HG03196 (cell line): ENCODE results near the gene TRERF1.

Experiments
- ATAC-seq: cut with Tn5 transposase; IDR thresholded peaks from one replicate; pipeline ENCODE4 v1.9.1; 2021; ENCODE audit not compliant: unreplicated experiment

The TRERF1 gene

GRCh38 chr6:42394881-42395620, 56.7 kb downstream of the TRERF1 start:
- no peak for ATAC-seq

DNA sequence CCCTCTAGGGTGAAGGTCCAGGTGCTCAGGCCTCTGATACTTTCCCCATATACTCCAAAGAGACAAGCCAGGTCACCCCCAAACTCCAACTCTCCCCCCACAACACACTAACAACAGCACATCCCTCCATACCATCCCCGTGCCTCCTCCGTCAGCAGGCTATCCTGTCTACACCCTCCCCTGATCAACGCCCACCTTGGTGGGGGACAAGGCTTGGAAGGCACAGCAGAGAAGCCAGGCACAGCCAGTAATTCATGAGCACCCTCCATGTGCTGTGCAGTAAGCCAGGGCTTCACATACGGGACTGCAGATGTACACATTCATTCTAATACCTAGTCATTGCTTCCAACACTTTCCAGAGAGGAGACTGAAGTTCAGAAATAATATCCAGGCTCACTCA, 57.6 kb downstream of the TRERF1 start:
- ATAC-seq: no peak

DNA sequence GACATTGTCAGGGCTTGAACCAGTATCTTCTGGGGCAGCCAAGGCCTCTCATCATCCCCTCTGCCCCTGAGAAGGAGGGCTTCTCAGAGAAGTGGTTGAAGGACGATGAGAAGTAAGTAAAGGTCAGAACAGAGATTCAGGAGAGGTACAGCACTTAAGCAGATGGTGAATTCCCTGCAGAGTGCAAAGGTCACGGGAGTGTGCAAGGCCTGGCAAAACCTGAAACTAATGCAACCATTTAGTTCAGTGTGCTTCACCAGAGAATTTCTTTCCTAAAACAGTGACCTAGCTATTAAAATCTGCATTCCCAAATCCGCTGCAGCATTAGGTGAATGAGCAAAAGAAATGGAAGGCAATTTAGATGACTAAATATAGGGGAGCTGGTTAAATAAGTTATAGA, 58.4 kb downstream of the TRERF1 start:
- no peak for ATAC-seq

DNA sequence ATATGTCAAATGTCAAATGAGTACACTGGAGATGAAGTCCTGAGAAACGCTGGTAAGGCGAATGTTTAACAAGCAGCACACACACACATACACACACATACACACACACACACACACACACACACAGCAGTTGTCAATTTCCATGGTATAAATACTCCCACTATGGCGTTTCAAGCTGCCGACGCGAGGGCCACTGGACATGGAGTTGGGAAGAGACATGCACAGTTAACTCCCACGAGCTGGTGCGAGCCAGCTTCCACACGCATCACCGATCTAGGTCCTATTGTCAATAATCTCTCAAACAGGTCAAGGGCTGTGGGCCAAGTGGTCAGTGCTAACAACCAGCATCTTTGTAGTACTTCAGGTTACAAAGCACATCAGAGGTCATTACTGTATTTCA, 58.9 kb downstream of the TRERF1 start:
- no peak for ATAC-seq

DNA sequence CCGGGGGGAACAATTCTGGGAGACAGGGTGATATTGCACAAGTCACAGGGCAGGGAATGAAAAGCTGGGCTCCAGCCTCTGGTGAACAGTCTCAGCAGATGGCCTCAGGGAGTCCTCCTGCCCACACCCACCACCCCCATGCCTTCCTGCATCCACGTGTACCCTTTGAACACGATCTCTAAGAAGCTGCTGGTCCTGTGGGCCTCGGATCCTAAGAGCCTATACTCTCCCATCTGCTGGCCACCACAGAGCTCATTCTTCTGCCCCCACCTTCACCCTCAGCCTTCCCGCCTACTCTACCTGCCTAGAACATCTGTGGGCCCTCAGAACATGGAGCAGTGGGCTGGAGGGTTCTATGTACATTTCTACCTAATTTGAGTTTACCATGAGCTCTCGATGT, 60.3 kb downstream of the TRERF1 start:
- ATAC-seq: no peak

DNA sequence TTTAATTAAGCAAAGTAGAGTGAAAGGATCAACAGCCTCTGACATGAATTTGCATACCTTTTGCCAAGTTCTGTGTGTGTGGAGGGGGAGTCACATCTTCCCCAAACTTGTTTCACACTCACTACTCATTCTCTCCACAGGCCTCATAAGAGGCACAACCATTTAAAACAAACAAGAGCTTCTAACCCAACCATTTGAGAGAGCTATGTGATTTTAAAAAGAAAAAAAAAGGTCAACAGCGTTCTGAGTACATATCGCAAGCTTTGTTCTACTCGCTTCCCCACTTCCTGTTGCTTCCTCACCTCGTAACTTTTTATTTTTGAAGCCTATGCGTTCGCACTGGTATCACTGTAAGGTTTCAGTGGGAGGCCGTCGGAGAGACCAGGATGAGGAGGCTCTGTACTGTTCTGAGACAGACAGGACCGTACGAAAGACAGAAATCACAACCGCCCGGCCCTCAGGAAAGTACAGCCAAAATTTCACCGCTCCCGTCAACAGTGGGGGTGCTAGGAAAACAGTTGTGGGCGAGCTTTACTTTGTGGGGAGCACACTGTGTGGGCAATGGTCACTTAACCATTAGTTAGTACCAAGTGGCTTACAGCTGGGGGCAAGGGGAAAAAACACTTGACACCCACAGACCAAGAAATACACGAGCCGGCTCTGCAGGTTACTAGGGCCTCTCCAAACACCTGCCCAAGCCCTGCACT, 61.3 kb downstream of the TRERF1 start:
- no peak for ATAC-seq

DNA sequence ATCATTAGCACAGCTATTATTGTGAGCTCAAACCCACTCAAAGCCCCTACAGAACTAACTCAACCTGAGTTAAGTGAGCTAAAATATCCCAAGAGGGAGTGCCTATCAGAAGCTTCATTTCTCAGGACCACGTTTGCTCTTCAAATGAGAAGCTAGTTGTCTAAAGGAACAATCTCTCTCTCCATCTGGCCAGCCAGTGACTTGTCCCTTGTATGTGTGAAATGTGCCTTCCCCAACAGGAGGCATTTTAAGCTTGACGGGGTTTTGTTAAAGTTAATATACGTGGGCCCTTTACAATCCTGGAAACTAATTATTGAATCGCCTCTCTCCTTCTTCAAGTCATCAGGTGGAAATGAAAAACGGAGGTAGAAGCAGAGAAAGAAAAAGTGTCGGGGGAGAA, 62.0 kb downstream of the TRERF1 start:
- no peak for ATAC-seq

- no peak for ATAC-seq
Measured at GRCh38 chr6:42388046-42388445, 63.7 kb downstream of the TRERF1 start.

GRCh38 chr6:42387336-42387735, 64.4 kb downstream of the TRERF1 start:
- no peak for ATAC-seq

- ATAC-seq: no peak
Measured at GRCh38 chr6:42385339-42385738, 66.4 kb downstream of the TRERF1 start.

DNA sequence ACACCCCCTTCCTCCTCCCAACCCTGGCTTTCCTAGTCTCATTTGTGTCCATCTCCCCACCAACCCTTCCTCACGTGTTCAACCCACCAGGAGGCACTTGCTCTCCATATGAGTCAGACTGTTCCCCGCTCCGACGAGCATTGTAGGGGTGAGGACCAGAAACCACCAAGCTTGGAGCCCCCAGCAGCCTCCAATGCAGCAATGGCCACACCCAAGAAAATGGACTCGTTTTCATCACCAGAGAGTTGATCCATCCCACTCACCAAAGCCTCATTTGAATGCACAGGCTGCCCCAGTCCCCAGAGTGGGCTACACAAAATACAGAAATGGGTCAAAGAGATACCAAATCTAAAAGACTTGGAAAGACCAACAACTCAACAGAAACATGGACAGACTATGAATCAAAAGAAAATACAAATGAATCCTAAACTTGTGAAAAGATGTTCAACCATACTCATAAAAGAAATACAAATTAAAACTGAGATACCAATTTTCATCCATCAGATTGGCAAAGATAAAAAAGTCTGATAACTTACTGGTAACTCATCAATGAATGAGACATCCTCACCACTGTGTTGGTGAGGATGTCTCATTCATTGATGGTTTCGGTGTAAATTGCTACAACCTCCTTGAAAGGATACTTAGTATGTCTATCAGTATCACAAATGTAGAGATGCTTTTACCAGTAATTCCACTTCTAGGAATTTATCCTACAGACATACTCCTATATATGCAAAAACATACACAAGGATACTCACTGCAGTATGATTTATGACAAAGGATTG, 68.1 kb downstream of the TRERF1 start:
- ATAC-seq: no peak

DNA sequence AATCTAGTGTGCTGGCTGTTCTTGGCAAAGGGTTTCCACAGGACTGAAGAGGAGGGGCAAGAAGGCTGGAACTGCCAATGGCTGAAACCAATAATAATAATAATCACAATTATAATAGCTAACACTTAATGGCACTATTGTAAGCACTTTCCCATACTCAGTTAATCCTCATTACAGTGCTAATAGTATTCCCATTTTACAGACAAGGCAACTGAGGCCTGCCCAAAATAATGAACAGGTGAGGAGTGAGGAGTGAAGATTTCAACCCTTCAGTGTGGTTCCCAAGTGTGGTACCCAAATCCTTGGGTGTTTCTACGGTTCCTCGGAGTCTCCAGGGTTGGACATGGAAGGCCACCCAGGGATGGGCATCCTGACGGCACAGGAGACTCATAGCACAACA, 69.9 kb downstream of the TRERF1 start:
- no peak for ATAC-seq

- no peak for ATAC-seq
Measured at GRCh38 chr6:42380228-42380979, 71.3 kb downstream of the TRERF1 start.

GRCh38 chr6:42378536-42378935, 73.2 kb downstream of the TRERF1 start:
- ATAC-seq: no peak

DNA sequence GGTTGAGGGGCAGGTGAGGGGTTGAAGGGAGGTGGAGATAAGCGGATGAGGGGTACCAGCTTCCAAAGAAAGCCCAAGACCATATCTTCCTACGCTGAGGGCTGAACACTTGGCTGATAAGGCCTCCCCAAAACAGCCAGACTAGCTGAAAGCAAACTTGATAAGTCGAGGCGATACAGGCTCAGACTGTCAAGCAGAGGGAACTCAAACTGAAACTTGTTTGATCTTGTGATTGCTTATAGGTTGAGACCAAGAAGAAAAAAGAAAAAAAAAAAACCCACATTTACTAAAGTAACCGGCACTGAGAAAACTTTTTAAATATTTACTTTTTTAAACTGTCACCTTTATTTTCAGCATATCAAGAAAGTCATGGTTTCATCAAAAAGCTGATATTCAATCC, 73.6 kb downstream of the TRERF1 start:
- no peak for ATAC-seq

DNA sequence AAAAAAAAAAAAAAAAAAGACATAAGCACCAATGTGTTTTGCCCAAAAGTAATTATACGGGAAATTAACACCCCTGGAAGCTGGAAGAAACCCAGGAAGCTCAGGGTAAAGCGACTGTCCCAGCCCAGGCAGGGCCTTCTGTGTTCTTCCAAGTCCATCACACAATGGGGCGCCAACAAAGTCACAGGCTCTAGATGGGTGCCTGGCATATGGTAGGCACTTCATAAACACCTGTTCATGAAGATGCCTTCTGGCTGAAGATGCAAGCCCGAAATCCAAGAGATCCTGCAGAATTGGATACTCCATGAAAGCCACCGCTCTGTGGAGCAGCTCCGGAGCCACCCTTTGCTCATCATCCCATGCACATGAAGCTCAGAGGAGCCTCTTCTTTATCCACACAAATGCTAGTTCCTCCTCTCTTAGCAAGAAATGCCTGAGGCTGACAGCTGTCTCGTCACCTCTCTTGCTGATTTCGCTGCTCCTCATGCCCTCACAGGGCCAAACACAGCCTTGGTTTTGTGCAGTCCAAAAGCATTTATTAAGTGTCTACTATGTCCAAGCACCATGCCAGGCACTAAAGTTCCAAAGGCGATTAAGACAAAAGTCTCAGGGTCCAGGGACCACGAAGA, 76.6 kb downstream of the TRERF1 start:
- ATAC-seq: no peak

DNA sequence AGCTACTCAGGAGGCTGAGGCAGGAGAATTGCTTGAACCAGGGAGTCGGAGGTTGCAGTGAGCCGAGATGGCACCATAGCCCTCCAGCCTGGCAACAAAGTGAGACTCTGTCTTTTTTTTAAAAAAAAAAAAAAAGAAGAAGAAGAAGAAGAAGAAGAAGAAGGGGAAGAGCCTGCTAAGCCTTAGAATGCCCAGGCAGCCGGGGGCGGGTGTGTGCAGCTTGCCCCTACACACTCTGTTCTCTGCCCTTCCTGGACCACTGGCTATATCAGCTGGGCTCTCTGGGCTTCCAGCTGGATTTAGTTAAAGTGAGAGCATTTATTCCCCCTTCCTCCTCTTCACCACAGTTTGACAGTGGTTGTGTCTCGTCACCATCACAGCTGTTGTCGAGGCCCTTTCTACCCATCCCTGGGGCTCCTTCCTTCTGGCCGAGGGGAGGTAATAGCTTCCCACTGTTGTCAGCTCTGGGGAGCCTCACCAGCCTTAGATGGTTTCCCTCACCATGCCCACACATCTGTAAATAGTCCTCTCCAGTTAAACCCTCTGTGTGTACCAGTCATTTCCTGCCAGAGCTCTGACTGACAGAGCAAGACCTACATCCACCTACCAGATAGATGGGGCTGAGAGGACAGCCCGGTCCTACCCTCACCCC, 77.6 kb downstream of the TRERF1 start:
- ATAC-seq: no peak

DNA sequence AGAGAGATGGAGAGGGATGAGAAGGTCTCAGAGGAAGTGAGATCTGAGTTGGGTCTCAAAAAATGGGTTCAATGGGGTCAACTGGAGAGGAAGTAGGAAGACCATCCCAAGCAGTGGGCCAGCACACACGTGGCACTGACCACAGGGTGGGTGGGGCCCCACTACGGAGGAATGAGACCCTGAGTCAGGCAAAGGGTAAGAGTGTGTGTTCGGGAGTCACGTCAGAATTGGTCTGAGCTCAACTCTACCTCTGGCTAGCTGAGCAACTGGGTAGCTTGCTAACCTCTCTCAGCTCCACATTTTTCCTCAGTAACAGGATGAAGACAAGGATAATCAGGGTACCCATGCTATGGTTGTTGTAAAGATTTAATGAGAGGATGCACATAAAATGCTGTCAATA, 79.0 kb downstream of the TRERF1 start:
- no peak for ATAC-seq

GRCh38 chr6:42370323-42370985, 81.3 kb downstream of the TRERF1 start:
- ATAC-seq: no peak

- no peak for ATAC-seq
Measured at GRCh38 chr6:42369568-42369967, 82.2 kb downstream of the TRERF1 start.
